SK-N-SH (cell line): ENCODE measurements around the gene EN1. TPM values are rescaled to one million over a fixed set of nuclear protein-coding genes. Genes with fewer than 3 reads are reported as not detected.

ENCODE experiments used
- CTCF ChIA-PET: fragments of 300-600, 350-600 bp; formaldehyde crosslinking; extraction: SDS; loops from one replicate; lab custom pipeline; 2021; lab: Yijun Ruan, JAX
- POLR2A ChIA-PET: fragments of 350-600 bp; sonication (Branson Sonifier 250); formaldehyde crosslinking; extraction: SDS; loops from one replicate; lab custom pipeline; 2020; ENCODE audit warnings: antibody characterized with exemption, inconsistent platforms; lab: Yijun Ruan, JAX
- DNase-seq: peaks from one replicate; pipeline ENCODE4 v3.0.0; 2012
- H2AFZ ChIP-seq: fragments of 200-600 bp; sonication (generic); 2 replicates; pipeline ENCODE4 v1.8.1; 2016; ENCODE audit warnings: antibody characterized with exemption, mild to moderate bottlenecking, low read depth
- H3F3A ChIP-seq: fragments of 200-600 bp; sonication (generic); replicated peaks from 2 replicates; pipeline ENCODE3; 2016; ENCODE audit warnings: antibody characterized with exemption, mild to moderate bottlenecking; ENCODE audit not compliant: insufficient read depth
- H3K27ac ChIP-seq, 2 experiments: fragments of 200-500 bp in 1 of 2; fragments of 200-600 bp in 1 of 2; sonication (Bioruptor generic) in 1 of 2; sonication (generic), shearing (Covaris generic) in 1 of 2; 2 replicates each; pipeline versions ENCODE4 v1.5.1 to v1.6.1; 2014 to 2016; ENCODE audit warnings: low read depth in 2 of 2, inconsistent platforms in 1 of 2, low read length in 1 of 2, mild to moderate bottlenecking in 1 of 2, mixed read lengths in 1 of 2
- H3K27me3 ChIP-seq: fragments of 200-600 bp; sonication (generic), shearing (Covaris generic); 2 replicates; pipeline ENCODE4 v1.6.1; 2016; ENCODE audit warnings: mixed run types; ENCODE audit not compliant: insufficient read depth
- H3K36me3 ChIP-seq, 2 experiments: fragments of 200-500 bp in 1 of 2; fragments of 200-600 bp in 1 of 2; sonication (Bioruptor generic) in 1 of 2; sonication (generic) in 1 of 2; replicated peaks in 1 of 2; 2 replicates each; pipeline versions ENCODE3 to v1.5.1; 2014 to 2016; ENCODE audit warnings: low read length in 1 of 2, mild to moderate bottlenecking in 1 of 2; ENCODE audit not compliant: insufficient read depth in 2 of 2, control insufficient read depth in 1 of 2
- H3K4me1 ChIP-seq, 2 experiments: fragments of 200-500 bp in 1 of 2; fragments of 200-600 bp in 1 of 2; sonication (Bioruptor generic) in 1 of 2; sonication (generic), shearing (Covaris generic) in 1 of 2; 2 replicates each; pipeline versions ENCODE4 v1.5.1 to v1.6.1; 2014 to 2016; ENCODE audit warnings: low read depth in 1 of 2, low read length in 1 of 2, mixed run types in 1 of 2; ENCODE audit not compliant: insufficient read depth in 2 of 2, control insufficient read depth in 1 of 2
- H3K4me2 ChIP-seq: fragments of 200-600 bp; sonication (generic), shearing (Covaris generic); 2 replicates; pipeline ENCODE4 v1.6.1; 2017; ENCODE audit warnings: mixed run types
- H3K4me3 ChIP-seq, 2 experiments: fragments of 200-500 bp in 1 of 2; fragments of 200-600 bp in 1 of 2; sonication (Bioruptor generic) in 1 of 2; sonication (generic), shearing (Covaris generic) in 1 of 2; 2 replicates each; pipeline versions ENCODE4 v1.5.1 to v1.8.1; 2014 to 2016; ENCODE audit warnings: low read depth in 2 of 2, inconsistent platforms in 1 of 2, low read length in 1 of 2, mild to moderate bottlenecking in 1 of 2, mixed read lengths in 1 of 2, moderate library complexity in 1 of 2
- H3K79me2 ChIP-seq: fragments of 200-600 bp; sonication (generic); 2 replicates; pipeline ENCODE4 v1.8.1; 2017; ENCODE audit warnings: mild to moderate bottlenecking; ENCODE audit not compliant: insufficient read depth
- H3K9ac ChIP-seq: fragments of 200-600 bp; sonication (generic); 2 replicates; pipeline ENCODE4 v1.6.1; 2017; ENCODE audit warnings: mixed run types
- H3K9me2 ChIP-seq: fragments of 200-600 bp; sonication (generic); 2 replicates; pipeline ENCODE4 v1.6.1; 2017; ENCODE audit warnings: mixed run types
- H3K9me3 ChIP-seq: fragments of 200-600 bp; sonication (generic); 2 replicates; pipeline ENCODE4 v1.6.1; 2017; ENCODE audit warnings: mixed run types, mild to moderate bottlenecking, moderate library complexity
- H4K20me1 ChIP-seq: fragments of 200-600 bp; sonication (generic); 2 replicates; pipeline ENCODE4 v1.6.1; 2017; ENCODE audit warnings: mild to moderate bottlenecking, mixed run types; ENCODE audit not compliant: insufficient read depth
- ELF1 ChIP-seq: IDR thresholded peaks from 2 replicates; pipeline ENCODE4 v1.4.0; 2012
- FOXJ3 ChIP-seq: sonication (generic); formaldehyde crosslinking; IDR thresholded peaks from 2 replicates; pipeline ENCODE4 v1.5.1; 2020; ENCODE audit warnings: mild to moderate bottlenecking, missing genetic modification reagents
- JUND ChIP-seq: IDR thresholded peaks from 2 replicates; pipeline ENCODE4 v1.4.0; 2012
- MEF2A ChIP-seq: IDR thresholded peaks from 2 replicates; pipeline ENCODE4 v1.4.0; 2012; ENCODE audit warnings: low read depth, borderline replicate concordance
- NRF1 ChIP-seq: IDR thresholded peaks from 2 replicates; pipeline ENCODE4 v1.6.1; 2012; ENCODE audit warnings: low read depth, mild to moderate bottlenecking, low read length
- REST ChIP-seq: IDR thresholded peaks from 2 replicates; pipeline ENCODE4 v1.6.1; 2012; ENCODE audit warnings: mild to moderate bottlenecking, low read depth, low read length, moderate library complexity
- SMC3 ChIP-seq: IDR thresholded peaks from 2 replicates; pipeline ENCODE4 v1.6.1; 2012; ENCODE audit warnings: low read depth, low read length, improper control_type of control experiment
- TAF1 ChIP-seq: IDR thresholded peaks from 2 replicates; pipeline ENCODE4 v1.6.1; 2012; ENCODE audit warnings: low read depth, mild to moderate bottlenecking, low read length, moderate library complexity, borderline replicate concordance
- USF2 ChIP-seq: fragments of 150-350 bp; IDR thresholded peaks from 2 replicates; pipeline ENCODE4 v1.6.1; 2017; ENCODE audit warnings: antibody characterized with exemption, low read length, low read depth, borderline replicate concordance
- YY1 ChIP-seq: IDR thresholded peaks from 2 replicates; pipeline ENCODE4 v1.4.0; 2012; ENCODE audit warnings: low read depth, mild to moderate bottlenecking
- WGBS: methylation state at CpG from one replicate; pipeline ENCODE4 v1.1.6; 2017; ENCODE audit warnings: low lambda C conversion rate; 5-methylcytosine and 5-hydroxymethylcytosine counted together
- polyA plus RNA-seq, 3 experiments: library from polyadenylated mRNA; depleted of rRNA; stranded (reverse); fragments of >200 nt; gene quantifications; 2 replicates each; pipeline ENCODE4 v1.2.3, GENCODE V29; 2012
- TF ChIP-seq, protein P1 (sequence below): IDR thresholded peaks from 2 replicates; pipeline ENCODE4 v1.4.0; 2012; ENCODE audit warnings: low read depth
- TF ChIP-seq, protein P2 (sequence below): IDR thresholded peaks from 2 replicates; pipeline ENCODE4 v1.4.0; 2012; ENCODE audit warnings: low read depth, borderline replicate concordance

Gene EN1
- polyA plus RNA-seq, 1 of the 3 experiments (the other 2 are of a cell fraction): not detected

GRCh38 chr2:118893100-118893499 is 45.7 kb upstream of the EN1 start:
- ChIA-PET POLR2A (no interaction called here), CTCF (interaction anchor here (2.1 to 2.8 kb wide), 2 partner anchors 11 kb away, joined by 13 read pairs; no protein-coding TSS in a partner anchor)
- no peaks in the 10 kb centered on the region for H3K36me3 ChIP-seq
- no peak overlapping the region for H3K4me3 ChIP-seq
- WGBS: 12% methylated on average over 3 of the region's 3 CpGs
- H2AFZ ChIP-seq: no peak overlapping the region
- no peak overlapping the region for H3K27ac ChIP-seq
- H3K9me3 ChIP-seq: 0 out of 2 replicates have a peak, but pooled peaks cover 5% of the 10 kb centered on the region
- DNase-seq: no peak
- H3F3A ChIP-seq: no peaks in the 10 kb centered on the region
- no peaks in the 10 kb centered on the region for H3K4me1 ChIP-seq
- no peaks in the 10 kb centered on the region for H3K9me2 ChIP-seq
- no peak for TF ChIP-seq USF2
- TF ChIP-seq, protein P1, sequence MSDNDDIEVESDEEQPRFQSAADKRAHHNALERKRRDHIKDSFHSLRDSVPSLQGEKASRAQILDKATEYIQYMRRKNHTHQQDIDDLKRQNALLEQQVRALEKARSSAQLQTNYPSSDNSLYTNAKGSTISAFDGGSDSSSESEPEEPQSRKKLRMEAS: no peak
- TF ChIP-seq, protein P2, sequence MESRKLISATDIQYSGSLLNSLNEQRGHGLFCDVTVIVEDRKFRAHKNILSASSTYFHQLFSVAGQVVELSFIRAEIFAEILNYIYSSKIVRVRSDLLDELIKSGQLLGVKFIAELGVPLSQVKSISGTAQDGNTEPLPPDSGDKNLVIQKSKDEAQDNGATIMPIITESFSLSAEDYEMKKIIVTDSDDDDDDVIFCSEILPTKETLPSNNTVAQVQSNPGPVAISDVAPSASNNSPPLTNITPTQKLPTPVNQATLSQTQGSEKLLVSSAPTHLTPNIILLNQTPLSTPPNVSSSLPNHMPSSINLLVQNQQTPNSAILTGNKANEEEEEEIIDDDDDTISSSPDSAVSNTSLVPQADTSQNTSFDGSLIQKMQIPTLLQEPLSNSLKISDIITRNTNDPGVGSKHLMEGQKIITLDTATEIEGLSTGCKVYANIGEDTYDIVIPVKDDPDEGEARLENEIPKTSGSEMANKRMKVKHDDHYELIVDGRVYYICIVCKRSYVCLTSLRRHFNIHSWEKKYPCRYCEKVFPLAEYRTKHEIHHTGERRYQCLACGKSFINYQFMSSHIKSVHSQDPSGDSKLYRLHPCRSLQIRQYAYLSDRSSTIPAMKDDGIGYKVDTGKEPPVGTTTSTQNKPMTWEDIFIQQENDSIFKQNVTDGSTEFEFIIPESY: no peak
- no peak for TF ChIP-seq SMC3
- no peak for TF ChIP-seq TAF1
- no peak for TF ChIP-seq ELF1
- TF ChIP-seq REST: no peak
- H3K79me2 ChIP-seq: no peaks in the 10 kb centered on the region
- H3K27me3 ChIP-seq: no peaks in the 10 kb centered on the region
- H4K20me1 ChIP-seq: no peaks in the 10 kb centered on the region
- H3K9ac ChIP-seq: no peak overlapping the region
- no peak overlapping the region for H3K4me2 ChIP-seq

GRCh38 chr2:118889995-118890394 is 42.5 kb upstream of the EN1 start:
- Histone ChIP-seq H2AFZ (no peak overlapping the region), H3K4me2 (no peak overlapping the region), H4K20me1 (no peaks in the 10 kb centered on the region), H3K9me2 (no peaks in the 10 kb centered on the region), H3K4me1 (no peaks in the 10 kb centered on the region), H3K27me3 (no peaks in the 10 kb centered on the region), H3F3A (no peaks in the 10 kb centered on the region)
- ChIA-PET CTCF (no interaction called here), POLR2A (no interaction called here)
- no peak for DNase-seq
- 0% methylated on average over 1 of the region's 1 CpG for WGBS
- TF ChIP-seq NRF1 (no peak), YY1 (no peak), JUND (no peak), REST (no peak), FOXJ3 (CRISPR knock-in tag) (no peak), ELF1 (no peak), MEF2A (no peak), SMC3 (no peak)
- TF ChIP-seq, all 33 proteins: peak for 0
- Histone ChIP-seq H3K9ac (no peak overlapping the region), H3K9me3 (0 out of 2 replicates have a peak, but pooled peaks cover 5% of the 10 kb centered on the region), H3K79me2 (no peaks in the 10 kb centered on the region), H3K27ac (no peak overlapping the region), H3K4me3 (no peak overlapping the region), H3K36me3 (no peaks in the 10 kb centered on the region)
